T-helper 1 cell treated with Interleukin-12 subunit alpha and Interleukin-12 subunit beta and Interleukin-4 antibody, amounts not matched to agents 30 μg/mL and 1 μg/mL, for 36 hours (primary cell): ENCODE data around the gene ZNF337.
"Not testable (repeated sequence)": the region's sequence is repeated elsewhere in the genome, so short reads cannot be mapped to it uniquely, and the experiment has no call there.

ENCODE experiments used
- H3K27ac Mint-ChIP-seq: one replicate; pipeline ENCODE4 v1.8.0; 2021; ENCODE audit warnings: mild to moderate bottlenecking, mixed read lengths
- H3K27me3 Mint-ChIP-seq: one replicate; pipeline ENCODE4 v1.8.0; 2021; ENCODE audit warnings: low read depth, mixed read lengths
- H3K36me3 Mint-ChIP-seq: one replicate; pipeline ENCODE4 v1.8.0; 2021; ENCODE audit warnings: low read depth, mixed read lengths
- H3K4me1 Mint-ChIP-seq: one replicate; pipeline ENCODE4 v1.8.0; 2021; ENCODE audit warnings: low read depth, mixed read lengths
- H3K4me3 Mint-ChIP-seq: one replicate; pipeline ENCODE4 v1.8.0; 2021; ENCODE audit warnings: mild to moderate bottlenecking, moderate library complexity, mixed read lengths
- H3K9me3 Mint-ChIP-seq: one replicate; pipeline ENCODE4 v1.8.0; 2021; ENCODE audit warnings: mixed read lengths

The ZNF337 gene

GRCh38 chr20:25696371-25697131 lies at the start of gene ZNF337:
Gene ZNF337 (minus strand): TSS chr20:25696853. CDS start chr20:25686417, 10,436 bp downstream.
- Mint-ChIP-seq H3K36me3 (peaks cover 30% of the 10 kb centered on the region), H3K4me3 (peak within 1 kb of the TSS; percentile 94), H3K9me3 (peaks cover 25% of the 10 kb centered on the region), H3K27me3 (peaks cover 4% of the 10 kb centered on the region), H3K27ac (peak within 1 kb of the TSS; percentile 89), H3K4me1 (peaks cover 17% of the 10 kb centered on the region)

- no peaks in the 10 kb centered on the region for H3K4me1 Mint-ChIP-seq
- H3K27me3 Mint-ChIP-seq = no peaks in the 10 kb centered on the region
- H3K9me3 Mint-ChIP-seq = no peaks in the 10 kb centered on the region
- H3K27ac Mint-ChIP-seq = no peak overlapping the region
- no peak overlapping the region for H3K4me3 Mint-ChIP-seq
- no peaks in the 10 kb centered on the region for H3K36me3 Mint-ChIP-seq
Observed at GRCh38 chr20:25745738-25746137, 49.1 kb upstream of the ZNF337 start.

- H3K4me3 Mint-ChIP-seq = no peak overlapping the region
- H3K36me3 Mint-ChIP-seq = no peaks in the 10 kb centered on the region
- H3K27ac Mint-ChIP-seq = no peak overlapping the region
- H3K4me1 Mint-ChIP-seq = peaks cover 4% of the 10 kb centered on the region
- H3K27me3 Mint-ChIP-seq = no peaks in the 10 kb centered on the region
- no peaks in the 10 kb centered on the region for H3K9me3 Mint-ChIP-seq
Observed at GRCh38 chr20:25745100-25745499, 48.4 kb upstream of the ZNF337 start.

GRCh38 chr20:25744261-25744660 lies 47.6 kb upstream of the ZNF337 start:
- H3K4me3 Mint-ChIP-seq = no peak overlapping the region
- H3K9me3 Mint-ChIP-seq = no peaks in the 10 kb centered on the region
- H3K36me3 Mint-ChIP-seq = peaks cover 4% of the 10 kb centered on the region
- no peaks in the 10 kb centered on the region for H3K27me3 Mint-ChIP-seq
- H3K4me1 Mint-ChIP-seq = peaks cover 11% of the 10 kb centered on the region
- no peak overlapping the region for H3K27ac Mint-ChIP-seq

DNA sequence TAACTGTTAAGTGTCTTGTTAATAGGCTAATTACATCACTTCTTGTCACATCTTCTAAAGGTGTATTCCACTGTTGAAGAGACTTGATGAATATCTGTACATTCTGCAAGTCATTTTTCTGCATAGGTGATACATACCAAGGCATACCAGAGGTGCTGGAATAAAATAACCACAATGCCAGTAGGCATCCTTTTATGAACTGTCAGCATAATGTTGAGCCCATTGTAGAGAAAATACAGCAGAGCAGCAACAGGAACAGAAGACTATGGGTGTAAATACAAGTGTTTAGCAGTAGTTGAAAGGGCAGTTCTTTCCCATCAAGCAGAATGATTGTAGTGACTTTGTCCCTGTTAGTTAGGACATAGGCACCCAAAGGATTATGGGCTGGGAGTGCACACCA lies 44.4 kb upstream of the ZNF337 start:
- Mint-ChIP-seq H3K27me3 (no peaks in the 10 kb centered on the region), H3K27ac (no peak overlapping the region), H3K4me1 (peaks cover 14% of the 10 kb centered on the region), H3K4me3 (no peak overlapping the region), H3K9me3 (no peaks in the 10 kb centered on the region), H3K36me3 (peaks cover 4% of the 10 kb centered on the region)

GRCh38 chr20:25739615-25740320 lies 43.1 kb upstream of the ZNF337 start:
- Mint-ChIP-seq H3K4me3 (no peak overlapping the region), H3K27me3 (no peaks in the 10 kb centered on the region), H3K36me3 (peaks cover 4% of the 10 kb centered on the region), H3K9me3 (no peaks in the 10 kb centered on the region), H3K4me1 (peaks cover 14% of the 10 kb centered on the region), H3K27ac (peak overlapping the region; percentile 5)

GRCh38 chr20:25738198-25738597 lies 41.5 kb upstream of the ZNF337 start:
- Mint-ChIP-seq H3K4me3 (no peak overlapping the region), H3K4me1 (peaks cover 14% of the 10 kb centered on the region), H3K27ac (no peak overlapping the region), H3K27me3 (no peaks in the 10 kb centered on the region), H3K9me3 (no peaks in the 10 kb centered on the region), H3K36me3 (peaks cover 4% of the 10 kb centered on the region)

GRCh38 chr20:25733903-25734302 lies 37.2 kb upstream of the ZNF337 start:
- H3K4me1 Mint-ChIP-seq = no peaks in the 10 kb centered on the region
- no peak overlapping the region for H3K27ac Mint-ChIP-seq
- H3K9me3 Mint-ChIP-seq = no peaks in the 10 kb centered on the region
- no peak overlapping the region for H3K4me3 Mint-ChIP-seq
- H3K27me3 Mint-ChIP-seq = no peaks in the 10 kb centered on the region
- no peaks in the 10 kb centered on the region for H3K36me3 Mint-ChIP-seq

DNA sequence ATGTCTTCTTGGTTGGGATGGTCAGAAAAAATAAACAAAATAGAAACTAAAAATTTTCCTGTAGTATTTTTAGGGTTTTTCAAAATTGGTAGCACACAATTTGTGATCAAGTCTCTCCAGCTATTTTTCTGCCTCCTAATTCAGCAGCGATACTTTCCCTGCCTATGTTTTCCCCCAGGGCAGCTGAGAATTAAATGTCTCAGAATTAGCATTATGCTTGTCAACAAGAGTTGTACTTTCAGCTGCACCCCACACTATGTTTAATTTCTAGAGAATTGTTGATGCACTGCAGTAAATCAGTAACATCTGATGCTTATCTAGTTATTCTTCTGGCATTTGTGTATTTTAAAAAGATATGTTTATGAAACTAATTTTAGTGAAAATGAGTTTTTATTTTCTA lies 34.2 kb upstream of the ZNF337 start:
- Mint-ChIP-seq H3K36me3 (peaks cover 12% of the 10 kb centered on the region), H3K4me1 (peaks cover 3% of the 10 kb centered on the region), H3K4me3 (no peak overlapping the region), H3K27me3 (no peaks in the 10 kb centered on the region), H3K27ac (no peak overlapping the region), H3K9me3 (peaks cover 17% of the 10 kb centered on the region)

GRCh38 chr20:25726357-25726756 lies 29.7 kb upstream of the ZNF337 start:
- H3K9me3 Mint-ChIP-seq = peaks cover 44% of the 10 kb centered on the region
- peaks cover 7% of the 10 kb centered on the region for H3K4me1 Mint-ChIP-seq
- H3K27me3 Mint-ChIP-seq = no peaks in the 10 kb centered on the region
- H3K27ac Mint-ChIP-seq = no peak overlapping the region
- no peak overlapping the region for H3K4me3 Mint-ChIP-seq
- peaks cover 17% of the 10 kb centered on the region for H3K36me3 Mint-ChIP-seq

DNA sequence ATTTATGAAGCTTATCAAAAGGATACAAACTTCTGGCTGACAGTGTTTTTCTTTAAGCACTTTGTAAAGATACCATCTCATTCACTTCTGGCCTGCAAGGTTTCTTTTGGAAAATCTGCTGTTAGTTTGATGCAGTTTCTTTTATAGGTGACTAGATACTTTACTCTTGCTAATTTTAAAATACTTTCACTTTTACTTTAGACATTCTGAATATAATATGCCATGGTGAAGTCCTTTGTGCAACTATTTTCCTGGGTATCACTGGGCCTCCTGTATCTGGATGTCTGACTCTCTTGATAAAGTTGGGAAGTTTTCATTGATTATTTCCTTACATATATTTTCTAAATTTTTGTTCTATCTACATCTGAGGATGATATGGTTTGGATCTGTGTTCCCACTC lies 29.0 kb upstream of the ZNF337 start:
- Mint-ChIP-seq H3K4me3 (no peak overlapping the region), H3K36me3 (peaks cover 21% of the 10 kb centered on the region), H3K4me1 (peaks cover 8% of the 10 kb centered on the region), H3K9me3 (peaks cover 49% of the 10 kb centered on the region), H3K27me3 (no peaks in the 10 kb centered on the region), H3K27ac (peak overlapping the region; percentile 34)

DNA sequence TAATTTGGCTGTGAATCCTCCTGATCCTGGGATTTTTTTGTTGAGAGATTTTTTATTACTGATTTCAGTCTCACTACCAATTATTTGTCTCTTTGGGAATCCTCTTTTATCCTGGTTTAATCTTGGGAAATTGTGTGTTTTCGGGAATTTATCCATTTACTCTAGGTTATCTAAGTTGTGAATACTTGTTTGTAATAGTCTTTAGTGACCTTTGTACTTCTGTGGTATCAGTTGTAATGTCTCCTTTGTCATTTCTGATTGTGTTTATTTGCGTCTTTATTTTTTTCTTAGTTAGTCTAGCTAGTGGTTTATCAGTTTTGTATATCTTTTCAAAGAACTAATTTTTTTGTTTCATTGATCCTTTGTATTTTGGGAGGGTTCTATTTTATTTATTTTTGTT lies 27.3 kb upstream of the ZNF337 start:
- Mint-ChIP-seq H3K9me3 (peaks cover 55% of the 10 kb centered on the region), H3K27ac (no peak overlapping the region), H3K4me3 (no peak overlapping the region), H3K4me1 (peaks cover 19% of the 10 kb centered on the region), H3K27me3 (no peaks in the 10 kb centered on the region), H3K36me3 (peaks cover 27% of the 10 kb centered on the region)

GRCh38 chr20:25720285-25720684 lies 23.6 kb upstream of the ZNF337 start:
- Mint-ChIP-seq H3K27ac (no peak overlapping the region), H3K9me3 (peaks cover 49% of the 10 kb centered on the region), H3K4me1 (peaks cover 25% of the 10 kb centered on the region), H3K27me3 (peaks cover 4% of the 10 kb centered on the region), H3K4me3 (no peak overlapping the region), H3K36me3 (peaks cover 22% of the 10 kb centered on the region)

GRCh38 chr20:25718896-25719809 lies 22.5 kb upstream of the ZNF337 start:
- not testable (repeated sequence) for H3K27me3 Mint-ChIP-seq
- H3K4me3 Mint-ChIP-seq = peak overlapping the region; percentile 40
- peaks cover 25% of the 10 kb centered on the region for H3K4me1 Mint-ChIP-seq
- peaks cover 22% of the 10 kb centered on the region for H3K36me3 Mint-ChIP-seq
- peaks cover 41% of the 10 kb centered on the region for H3K9me3 Mint-ChIP-seq
- peak overlapping the region; percentile 69 for H3K27ac Mint-ChIP-seq
